Stimulated activated CD8-positive, alpha-beta memory T cell treated with anti-CD3 and anti-CD28 coated beads, Interleukin-12 subunit alpha, Interleukin-12 subunit beta, amount 100 ng/mL, for 24 hours (primary cell): ENCODE results near the gene PPP1R3G.
A peak's percentile ranks its signal among the peaks of the same experiment; 100 is the strongest.
"Not testable (repeated sequence)": the region's sequence is repeated elsewhere in the genome, so short reads cannot be mapped to it uniquely, and the experiment has no call there.

Experiments
- DNase-seq: peaks from one replicate; pipeline ENCODE4 v3.0.0-alpha.2; 2020; ENCODE audit errors: extremely low read depth

Gene PPP1R3G

DNA sequence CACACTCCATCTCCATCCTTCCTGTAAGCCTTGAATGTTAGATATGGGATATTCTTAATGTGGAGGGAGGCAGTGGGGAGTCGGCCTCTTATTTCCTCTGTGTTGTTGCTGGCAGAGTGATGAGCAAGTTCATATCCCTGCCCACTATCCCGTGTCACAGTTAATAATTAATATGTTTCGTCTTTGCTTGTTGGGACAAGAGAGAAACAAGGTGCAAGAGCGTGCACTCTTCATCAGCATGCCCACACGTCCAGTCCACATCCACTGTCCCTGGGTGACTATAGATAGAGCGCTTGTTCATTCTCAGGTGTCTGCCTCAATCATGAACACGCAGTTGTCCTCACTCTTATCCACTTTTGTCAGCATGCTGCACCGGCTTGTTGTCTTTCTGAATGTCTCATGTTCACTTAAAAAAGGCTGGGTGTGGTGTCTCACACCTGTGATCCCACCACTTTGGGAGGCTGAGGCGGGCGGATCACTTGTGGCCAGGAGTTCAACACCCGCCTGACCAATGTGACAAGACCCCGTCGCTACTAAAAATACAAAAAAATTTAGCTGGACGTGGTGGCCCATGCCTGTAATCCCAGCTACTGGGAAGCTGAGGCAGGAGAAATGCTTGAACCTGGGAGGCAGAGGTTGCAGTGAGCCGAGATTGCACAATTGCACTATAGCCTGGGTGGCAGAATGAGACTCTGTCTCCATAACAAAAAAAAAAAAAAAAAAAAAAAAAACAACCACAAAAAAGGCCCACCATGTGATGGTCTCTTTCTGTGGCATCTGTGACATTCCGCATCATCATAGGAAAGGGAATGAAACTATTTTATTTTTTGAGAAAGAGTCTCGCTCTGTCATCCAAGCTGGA is 34.2 kb downstream of the PPP1R3G start:
- no peak for DNase-seq

DNA sequence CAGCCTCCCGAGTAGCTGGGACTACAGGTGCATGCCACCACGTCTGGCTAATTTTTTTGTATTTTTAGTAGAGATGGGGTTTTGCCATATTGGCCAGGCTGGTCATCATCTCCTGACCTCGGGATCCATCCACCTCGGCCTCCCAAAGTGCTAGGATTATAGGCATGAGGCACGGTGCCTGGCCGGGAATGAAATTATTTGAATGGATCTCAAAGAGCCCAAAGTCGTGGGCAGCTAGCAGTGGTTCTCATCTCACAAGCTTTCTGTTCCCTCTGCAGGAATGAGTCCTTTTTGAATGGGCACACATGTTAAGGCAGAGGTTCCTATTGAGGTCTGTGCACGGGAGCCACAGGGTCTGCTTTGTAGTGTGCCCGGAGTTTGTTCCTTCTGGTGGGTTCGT is 34.9 kb downstream of the PPP1R3G start:
- DNase-seq = no peak

GRCh38 chr6:5120543-5120942 is 35.4 kb downstream of the PPP1R3G start:
- DNase-seq = not testable (repeated sequence)

DNA sequence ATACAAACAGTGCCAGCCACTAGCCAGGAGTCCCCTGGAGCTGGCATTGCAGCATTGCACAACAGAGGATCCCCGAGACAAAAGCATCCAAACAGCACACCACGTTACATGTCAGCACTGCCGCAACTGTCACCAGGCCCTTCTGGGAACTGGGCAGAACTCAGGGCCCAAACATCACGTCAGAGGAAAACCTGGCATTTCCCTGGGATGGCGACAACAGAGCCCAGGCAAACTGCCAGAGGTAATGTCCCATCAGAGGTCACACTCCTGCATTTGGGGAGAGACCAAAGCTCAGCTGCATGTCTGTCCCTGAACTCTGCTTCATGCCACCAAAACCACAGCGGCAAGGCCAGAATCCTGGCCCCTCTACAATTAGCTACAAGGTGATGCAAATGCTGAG is 36.3 kb downstream of the PPP1R3G start:
- no peak for DNase-seq

DNA sequence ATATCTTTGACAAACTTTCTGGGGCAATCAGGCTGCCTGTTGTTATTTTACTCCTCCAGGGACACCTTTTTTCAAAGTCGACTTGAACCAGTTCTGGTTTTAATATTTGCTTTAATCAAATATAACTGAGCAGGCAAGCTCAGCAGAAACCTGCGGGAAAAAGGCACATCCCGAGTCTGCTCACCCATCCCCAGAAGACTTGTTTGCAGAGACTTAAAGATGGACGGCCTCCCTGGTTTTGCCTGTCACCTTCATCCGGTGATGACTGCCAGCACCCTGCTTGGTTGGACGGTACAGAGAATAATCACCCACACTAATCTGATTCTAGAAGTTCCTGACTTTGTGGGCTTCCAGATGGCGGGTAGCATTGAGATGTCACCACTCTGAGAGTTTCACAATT is 36.8 kb downstream of the PPP1R3G start:
- no peak for DNase-seq

- no peak for DNase-seq
These were observed 37.5 kb downstream of the PPP1R3G start for GRCh38 chr6:5122504-5123112.

DNA sequence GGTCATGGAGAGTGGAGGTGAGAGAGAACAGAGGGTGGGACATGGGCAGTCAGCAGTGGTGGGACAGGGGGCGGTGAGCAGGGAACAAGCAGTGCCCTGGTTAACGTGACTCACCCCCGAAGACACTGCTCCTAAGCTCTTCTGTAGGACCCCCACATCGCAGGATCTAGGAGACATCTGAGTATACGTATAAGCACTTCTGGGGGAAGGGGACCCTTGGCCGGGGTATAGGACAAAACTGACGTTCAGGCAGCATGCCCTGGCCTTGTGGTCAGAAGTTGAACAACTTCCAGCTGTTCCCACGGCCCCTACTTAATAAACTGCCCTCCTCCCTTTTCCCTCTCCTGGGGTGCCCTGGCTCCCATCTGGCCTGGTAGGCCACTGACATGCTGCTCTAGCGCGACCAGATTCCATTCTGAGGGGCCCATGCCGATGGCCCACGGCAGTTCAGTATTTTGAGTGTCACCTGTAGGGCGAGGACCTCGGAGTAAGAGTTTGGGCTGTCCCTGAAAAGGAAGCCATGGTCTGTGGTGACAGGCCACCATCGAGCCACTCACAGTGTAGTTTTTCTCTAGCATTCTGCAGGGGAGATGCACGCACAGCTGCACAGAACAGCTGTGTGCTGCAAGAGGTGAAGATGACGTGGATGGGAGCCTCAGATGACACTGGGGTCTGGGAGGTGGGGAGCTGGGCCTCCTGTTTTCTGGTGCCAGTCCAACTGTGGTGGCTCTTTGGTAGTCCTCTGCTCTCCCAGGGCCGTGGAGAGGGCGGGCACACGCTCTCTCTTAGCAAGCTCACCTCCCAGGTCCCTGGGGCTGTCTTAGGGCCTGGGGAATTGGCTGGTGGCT is 38.4 kb downstream of the PPP1R3G start:
- no peak for DNase-seq

DNA sequence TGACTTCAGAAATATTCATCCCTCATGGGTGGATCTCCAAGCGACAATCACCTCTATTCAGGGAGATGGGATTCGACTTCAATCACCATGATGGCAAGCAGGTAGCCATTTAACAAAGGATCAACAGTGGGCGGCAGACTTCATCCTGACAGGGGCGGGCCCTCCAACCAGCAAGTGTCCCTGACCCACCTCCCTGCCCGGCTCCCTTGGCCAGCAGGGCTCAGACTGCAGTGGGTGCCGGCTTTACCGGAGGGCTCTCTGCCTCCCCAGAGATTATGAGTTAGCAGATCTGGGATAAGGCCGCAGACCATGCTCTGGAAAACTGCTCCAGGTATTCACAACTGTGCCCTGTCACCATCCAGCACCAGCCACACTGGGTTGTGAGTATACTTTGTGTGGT is 39.4 kb downstream of the PPP1R3G start:
- no peak for DNase-seq

- no peak for DNase-seq
These were observed 40.2 kb downstream of the PPP1R3G start for GRCh38 chr6:5125152-5126006.

GRCh38 chr6:5126214-5126613 is 41.1 kb downstream of the PPP1R3G start:
- no peak for DNase-seq

GRCh38 chr6:5127106-5127687 is 42.1 kb downstream of the PPP1R3G start:
- DNase-seq = no peak

DNA sequence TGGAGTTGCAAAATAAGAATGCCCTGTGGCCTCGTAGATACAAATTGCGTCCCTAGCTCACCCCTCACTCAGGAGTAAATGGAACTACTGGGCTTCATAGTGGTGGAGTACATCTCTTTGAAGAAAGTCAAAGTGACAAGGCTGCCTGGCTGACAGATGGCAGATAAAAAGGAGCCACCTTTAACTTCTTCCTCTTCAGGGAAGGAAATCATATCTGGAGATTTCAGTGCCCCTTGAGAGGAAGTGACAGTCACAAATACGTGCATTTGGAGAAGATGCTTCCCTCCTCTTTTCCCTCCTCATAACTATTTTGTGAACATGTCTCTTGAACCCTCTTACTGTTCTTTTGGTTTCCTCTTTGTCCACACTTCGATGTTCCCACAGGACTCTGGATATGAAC is 43.2 kb downstream of the PPP1R3G start:
- no peak for DNase-seq

GRCh38 chr6:5130135-5130866 is 45.2 kb downstream of the PPP1R3G start:
- DNase-seq = no peak

DNA sequence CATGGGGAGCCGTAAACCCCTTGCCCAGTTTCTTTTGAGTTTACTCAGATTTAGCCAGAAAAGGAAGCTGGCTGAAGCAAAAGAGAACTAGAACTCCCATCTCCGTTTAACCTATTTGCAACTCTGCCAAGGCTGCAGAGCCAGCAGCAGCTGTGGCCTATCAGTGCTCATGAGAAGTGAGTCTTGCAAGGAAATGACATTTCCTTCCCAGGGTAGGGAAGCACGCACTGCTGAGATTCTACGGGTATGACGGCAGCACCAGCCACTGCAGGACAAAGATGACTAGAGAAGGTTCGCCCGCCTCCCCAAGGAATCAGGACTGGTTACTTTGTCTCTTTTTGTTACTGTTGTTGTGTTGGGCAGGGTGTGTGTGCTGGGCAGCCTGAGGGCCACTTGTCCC is 47.6 kb downstream of the PPP1R3G start:
- DNase-seq = no peak

GRCh38 chr6:5133943-5134342 is 48.8 kb downstream of the PPP1R3G start:
- DNase-seq = no peak

- peak; percentile 5 for DNase-seq
These were observed 50.7 kb downstream of the PPP1R3G start for GRCh38 chr6:5135788-5136376.

DNA sequence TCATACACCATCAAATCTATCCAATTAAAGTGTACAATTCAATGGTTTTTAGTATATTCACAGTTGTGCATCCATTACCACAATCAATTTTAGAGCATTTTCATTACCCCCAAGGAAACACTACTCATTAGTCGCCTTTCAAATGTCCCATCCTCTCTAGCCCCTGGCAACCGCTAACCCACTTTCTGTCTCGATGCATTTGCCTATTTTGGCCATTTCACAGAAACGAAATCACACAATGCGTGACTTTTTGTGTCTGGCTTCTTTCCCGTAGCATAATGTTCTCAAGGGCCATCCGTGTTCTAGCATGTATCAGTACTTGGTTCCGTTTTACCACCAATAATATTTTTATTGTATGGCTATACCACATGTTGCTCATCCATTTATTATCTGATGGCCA is 51.7 kb downstream of the PPP1R3G start:
- no peak for DNase-seq
